H1 (cell line): Measurements from ENCODE around the gene SCAP. TPM values are rescaled to one million over a fixed set of nuclear protein-coding genes. Genes with fewer than 3 reads are reported as not detected.

Experiments used
- ASH2L ChIP-seq: fragments of 200-600, 300-600 bp; sonication (generic); IDR thresholded peaks from one replicate; pipeline ENCODE4 v1.7.1; 2017; ENCODE audit warnings: low read length
- BACH1 ChIP-seq: IDR thresholded peaks from 2 replicates; pipeline ENCODE4 v1.6.1; 2012; ENCODE audit warnings: low read length, improper control_type of control experiment
- BCL11A ChIP-seq, 2 experiments: IDR thresholded peaks; one replicate each; pipeline ENCODE4 v1.6.1; 2011; ENCODE audit warnings: low read depth in 2 of 2, low read length in 2 of 2, mild to moderate bottlenecking in 2 of 2
- BRCA1 ChIP-seq: IDR thresholded peaks from 2 replicates; pipeline ENCODE4 v1.6.1; 2012; ENCODE audit warnings: low read depth, low read length, improper control_type of control experiment
- CTBP2 ChIP-seq: IDR thresholded peaks from 2 replicates; pipeline ENCODE4 v1.7.0; 2011; ENCODE audit warnings: borderline replicate concordance, mild to moderate bottlenecking, moderate library complexity, mixed read lengths, low read length; ENCODE audit not compliant: insufficient read depth, insufficient read length
- GTF2F1 ChIP-seq: IDR thresholded peaks from 2 replicates; pipeline ENCODE4 v1.6.1; 2012; ENCODE audit warnings: low read depth, low read length, improper control_type of control experiment, borderline replicate concordance
- HDAC2 ChIP-seq, 2 experiments: fragments of 300-600 bp in 1 of 2; sonication (generic) in 1 of 2; IDR thresholded peaks; 2 replicates each; pipeline ENCODE4 v1.6.1; 2011 to 2012; ENCODE audit warnings: low read depth in 2 of 2, low read length in 2 of 2, mild to moderate bottlenecking in 2 of 2, moderate library complexity in 2 of 2, borderline replicate concordance in 1 of 2, inconsistent platforms in 1 of 2
- HDAC6 ChIP-seq: IDR thresholded peaks from one replicate; pipeline ENCODE4 v1.7.1; 2012; ENCODE audit warnings: low read depth, mild to moderate bottlenecking, inconsistent platforms, low read length, moderate library complexity
- NRF1 ChIP-seq: IDR thresholded peaks from 2 replicates; pipeline ENCODE4 v1.6.1; 2011; ENCODE audit warnings: mild to moderate bottlenecking, low read depth, low read length, improper control_type of control experiment
- PHF8 ChIP-seq: fragments of 200-600 bp; sonication (generic); conservative IDR thresholded peaks from 2 replicates; pipeline ENCODE4 v1.7.1; 2012; ENCODE audit warnings: low read depth, mild to moderate bottlenecking, inconsistent platforms, low read length, moderate library complexity
- POLR2A ChIP-seq, 2 experiments: IDR thresholded peaks; 1 replicate in 1 of 2; 2 replicates in 1 of 2; pipeline ENCODE4 v1.6.1; 2011; ENCODE audit warnings: low read depth in 2 of 2, low read length in 2 of 2, mild to moderate bottlenecking in 2 of 2; ENCODE audit errors: control extremely low read depth in 1 of 2
- POLR2AphosphoS5 ChIP-seq: IDR thresholded peaks from 2 replicates; pipeline ENCODE4 v1.6.1; 2011; ENCODE audit warnings: low read depth, low read length
- POU5F1 ChIP-seq: IDR thresholded peaks from 2 replicates; pipeline ENCODE4 v1.6.1; 2011; ENCODE audit warnings: low read depth, mild to moderate bottlenecking, low read length, moderate library complexity
- RAD21 ChIP-seq, 2 experiments: IDR thresholded peaks in 1 of 2; conservative IDR thresholded peaks in 1 of 2; 2 replicates each; pipeline ENCODE4 v1.6.1; 2011; ENCODE audit warnings: low read depth in 2 of 2, low read length in 2 of 2, improper control_type of control experiment in 1 of 2, inconsistent platforms in 1 of 2, mild to moderate bottlenecking in 1 of 2, moderate library complexity in 1 of 2
- RNF2 ChIP-seq: fragments of 200-900, 300-1000 bp; sonication (generic); IDR thresholded peaks from 2 replicates; pipeline ENCODE4 v1.7.1; 2016; ENCODE audit warnings: borderline replicate concordance, low read depth, mild to moderate bottlenecking, antibody characterized with exemption, low read length; ENCODE audit not compliant: poor library complexity, severe bottlenecking; ENCODE audit errors: missing control alignments
- SRF ChIP-seq: IDR thresholded peaks from 2 replicates; pipeline ENCODE4 v1.6.1; 2011; ENCODE audit warnings: mild to moderate bottlenecking, low read depth, low read length, moderate library complexity
- TBP ChIP-seq: IDR thresholded peaks from 2 replicates; pipeline ENCODE4 v1.6.1; 2011; ENCODE audit warnings: low read depth, low read length, improper control_type of control experiment
- polyA plus RNA-seq, 7 experiments: library from polyadenylated mRNA; depleted of rRNA in 3 of 7; stranded (reverse) in 5 of 7; unstranded in 2 of 7; fragments of >200 nt in 5 of 7; fragments of 200-250 nt in 2 of 7; gene quantifications; 1 replicate in 5 of 7; 2 replicates in 1 of 7; 4 replicates in 1 of 7; pipeline versions ENCODE4 v1.2.1 to v1.2.3, GENCODE V29; 2011 to 2013; ENCODE audit warnings: missing spikeins in 2 of 7, mixed read lengths in 2 of 7
- total RNA-seq: library from RNA; stranded (reverse); fragmentation: NEBNext Ultra II Directional; extraction: Animal tissue kit (Norgen Biotek cat#: 25700); gene quantifications from 2 replicates; pipeline ENCODE4 v1.2.1, GENCODE V29; 2021
- TF ChIP-seq, protein P1 (sequence below): IDR thresholded peaks from 2 replicates; pipeline ENCODE4 v1.6.1; 2011; ENCODE audit warnings: low read length, improper control_type of control experiment
- TF ChIP-seq, protein P2 (sequence below): IDR thresholded peaks from 2 replicates; pipeline ENCODE4 v1.6.1; 2012; ENCODE audit warnings: inconsistent platforms
- TF ChIP-seq, protein P3 (sequence below): IDR thresholded peaks from 2 replicates; pipeline ENCODE4 v1.6.1; 2012; ENCODE audit warnings: inconsistent platforms

Gene SCAP
- total and polyA plus RNA-seq, 2 of the 8 experiments (the other 6 are each of a cell fraction or from before 2014, with no cell fraction given): 74.0 to 114 TPM

DNA sequence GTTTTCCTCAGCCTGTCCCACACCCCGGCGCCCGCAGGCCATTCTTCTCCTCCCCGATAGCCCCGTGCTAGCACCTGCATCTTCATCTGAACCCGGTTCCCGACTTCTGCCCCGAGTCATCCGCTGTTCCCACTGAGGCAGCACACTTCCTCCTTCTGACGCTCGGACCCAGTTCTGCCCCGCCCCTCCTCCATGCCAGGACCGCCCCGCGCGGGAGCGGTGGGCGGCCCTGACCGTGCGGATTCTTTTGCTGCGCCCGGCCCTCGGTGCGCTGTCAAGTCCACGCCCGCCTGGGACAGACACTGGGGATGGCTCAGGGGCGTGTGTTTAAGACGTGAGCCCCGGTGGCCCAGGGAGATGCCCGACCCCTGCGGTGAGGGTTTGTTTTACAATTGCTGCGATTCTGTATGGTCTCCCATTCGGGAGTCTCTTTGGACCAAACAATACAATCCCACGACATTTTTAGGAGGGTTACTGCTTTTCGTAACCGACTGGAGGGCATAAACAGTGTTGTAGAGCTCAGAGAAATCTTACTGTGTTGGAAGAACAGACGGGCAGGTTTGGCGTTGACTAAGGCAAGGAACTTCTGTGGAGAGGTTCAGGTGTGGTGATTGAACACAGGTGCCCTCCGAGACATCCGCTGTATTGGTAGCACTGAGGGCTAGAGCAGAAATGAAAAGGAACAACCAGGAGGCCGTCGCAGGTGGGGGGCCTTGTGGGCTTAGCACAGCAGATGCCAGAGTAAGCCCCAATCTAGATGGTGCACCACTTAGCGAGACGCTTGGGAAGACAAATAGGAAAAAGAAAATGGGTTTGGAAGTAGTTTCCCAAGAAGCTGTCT, 94.2 kb downstream of the SCAP start (continued):
- TF ChIP-seq, protein P1, sequence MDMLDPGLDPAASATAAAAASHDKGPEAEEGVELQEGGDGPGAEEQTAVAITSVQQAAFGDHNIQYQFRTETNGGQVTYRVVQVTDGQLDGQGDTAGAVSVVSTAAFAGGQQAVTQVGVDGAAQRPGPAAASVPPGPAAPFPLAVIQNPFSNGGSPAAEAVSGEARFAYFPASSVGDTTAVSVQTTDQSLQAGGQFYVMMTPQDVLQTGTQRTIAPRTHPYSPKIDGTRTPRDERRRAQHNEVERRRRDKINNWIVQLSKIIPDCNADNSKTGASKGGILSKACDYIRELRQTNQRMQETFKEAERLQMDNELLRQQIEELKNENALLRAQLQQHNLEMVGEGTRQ: no peak
- TF ChIP-seq CTBP2: no peak
- TF ChIP-seq GTF2F1: no peak
- TF ChIP-seq, protein P2, sequence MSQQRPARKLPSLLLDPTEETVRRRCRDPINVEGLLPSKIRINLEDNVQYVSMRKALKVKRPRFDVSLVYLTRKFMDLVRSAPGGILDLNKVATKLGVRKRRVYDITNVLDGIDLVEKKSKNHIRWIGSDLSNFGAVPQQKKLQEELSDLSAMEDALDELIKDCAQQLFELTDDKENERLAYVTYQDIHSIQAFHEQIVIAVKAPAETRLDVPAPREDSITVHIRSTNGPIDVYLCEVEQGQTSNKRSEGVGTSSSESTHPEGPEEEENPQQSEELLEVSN: no peak
- TF ChIP-seq TBP: 0 out of 2 replicates have a peak, but pooled peaks have one; percentile 36
- TF ChIP-seq POLR2AphosphoS5: peak; percentile 67
- TF ChIP-seq RNF2: no peak
- TF ChIP-seq BACH1: peak; percentile 39; the same call in 1 of the 2 replicates
- TF ChIP-seq ASH2L: peak; percentile 13
- 0 out of 2 replicates have a peak, but pooled peaks have one; percentile 71 for TF ChIP-seq PHF8
- TF ChIP-seq BRCA1: no peak
- TF ChIP-seq POU5F1: no peak
- no peak for TF ChIP-seq SRF
- no peak for TF ChIP-seq RAD21 (IDR thresholded peaks at IDR 0.05 in 1 of 2, conservative IDR thresholded peaks at IDR 0.05 in 1 of 2; ENCODE audit: low read depth in 2 of 2, low read length in 2 of 2)
- TF ChIP-seq HDAC6: no peak
- TF ChIP-seq NRF1: no peak
- no peak for TF ChIP-seq BCL11A (IDR thresholded peaks at IDR 0.05; ENCODE audit: low read depth in 2 of 2, low read length in 2 of 2)
- TF ChIP-seq POLR2A (IDR thresholded peaks at IDR 0.05; ENCODE audit: control extremely low read depth in 1 of 2, low read depth in 2 of 2, low read length in 2 of 2): peak in 1 of 2 experiments; percentile 6; a peak in 1 of 3 replicates
- TF ChIP-seq HDAC2 (IDR thresholded peaks at IDR 0.05; ENCODE audit: borderline replicate concordance in 1 of 2, low read depth in 2 of 2, low read length in 2 of 2): 0 out of 4 replicates have a peak, but pooled peaks of 1 of the 2 experiments have one; percentile 84
- TF ChIP-seq, protein P3, sequence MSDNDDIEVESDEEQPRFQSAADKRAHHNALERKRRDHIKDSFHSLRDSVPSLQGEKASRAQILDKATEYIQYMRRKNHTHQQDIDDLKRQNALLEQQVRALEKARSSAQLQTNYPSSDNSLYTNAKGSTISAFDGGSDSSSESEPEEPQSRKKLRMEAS: no peak
